HG02623 (cell line): ENCODE measurements around the gene PRKAR1A.
"Not testable (repeated sequence)": the region's sequence is repeated elsewhere in the genome, so short reads cannot be mapped to it uniquely, and the experiment has no call there.

Experiments used
- ATAC-seq: cut with Tn5 transposase; IDR thresholded peaks from one replicate; pipeline ENCODE4 v1.9.1; 2021; ENCODE audit warnings: moderate library complexity; ENCODE audit not compliant: unreplicated experiment

The PRKAR1A gene

DNA sequence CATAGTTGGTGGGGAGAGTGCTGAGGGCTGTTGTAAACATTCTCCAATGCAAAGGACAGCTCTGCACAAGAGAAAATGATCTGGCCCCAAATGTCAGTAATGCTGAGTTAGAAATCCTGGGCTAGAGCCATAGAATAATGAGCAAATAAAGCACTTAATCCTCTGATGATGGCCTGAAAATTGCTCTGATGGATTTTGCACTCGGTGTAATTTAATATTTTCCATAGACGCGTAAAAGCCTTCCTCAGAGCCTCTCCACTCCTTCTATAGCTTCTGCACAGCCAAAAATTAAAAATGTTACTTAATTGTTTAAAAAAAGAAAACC is 65.2 kb downstream of the PRKAR1A start:
- ATAC-seq: no peak

- ATAC-seq: no peak
These were observed 66.0 kb downstream of the PRKAR1A start for GRCh38 chr17:68578236-68578635.

DNA sequence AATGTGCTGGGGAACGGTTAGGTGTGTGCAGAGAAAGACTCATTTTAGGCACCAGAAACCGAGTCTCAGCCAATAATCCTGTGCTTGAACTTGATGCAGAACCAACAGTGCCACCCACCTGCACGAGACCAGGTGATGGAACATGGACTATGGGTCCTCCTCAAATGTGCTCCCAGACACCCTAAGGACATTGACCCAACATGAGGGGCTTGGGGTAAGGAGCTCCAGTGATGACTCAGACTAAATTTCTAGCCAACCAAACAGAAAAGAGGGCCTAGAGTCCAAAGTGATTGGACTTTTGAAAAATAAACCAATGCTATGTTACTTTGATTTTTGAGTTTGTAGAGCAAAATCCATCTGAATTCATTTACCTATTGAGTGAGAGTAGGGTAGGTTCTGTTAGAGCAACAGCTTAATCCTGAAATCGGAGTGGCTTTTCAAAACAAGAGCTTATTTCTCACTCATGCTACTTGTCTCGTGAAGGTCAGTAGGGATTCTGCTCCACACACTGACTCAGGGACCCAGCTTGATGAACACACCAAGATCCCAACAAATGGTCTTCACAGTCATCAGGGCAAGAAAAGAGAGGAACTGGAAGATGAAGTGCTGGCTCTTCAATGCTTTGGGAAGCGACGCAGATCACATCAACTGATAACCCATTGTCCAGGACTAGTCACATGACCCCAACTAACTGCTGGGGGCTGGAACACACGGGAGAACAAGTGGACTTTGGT is 67.1 kb downstream of the PRKAR1A start:
- ATAC-seq: no peak

DNA sequence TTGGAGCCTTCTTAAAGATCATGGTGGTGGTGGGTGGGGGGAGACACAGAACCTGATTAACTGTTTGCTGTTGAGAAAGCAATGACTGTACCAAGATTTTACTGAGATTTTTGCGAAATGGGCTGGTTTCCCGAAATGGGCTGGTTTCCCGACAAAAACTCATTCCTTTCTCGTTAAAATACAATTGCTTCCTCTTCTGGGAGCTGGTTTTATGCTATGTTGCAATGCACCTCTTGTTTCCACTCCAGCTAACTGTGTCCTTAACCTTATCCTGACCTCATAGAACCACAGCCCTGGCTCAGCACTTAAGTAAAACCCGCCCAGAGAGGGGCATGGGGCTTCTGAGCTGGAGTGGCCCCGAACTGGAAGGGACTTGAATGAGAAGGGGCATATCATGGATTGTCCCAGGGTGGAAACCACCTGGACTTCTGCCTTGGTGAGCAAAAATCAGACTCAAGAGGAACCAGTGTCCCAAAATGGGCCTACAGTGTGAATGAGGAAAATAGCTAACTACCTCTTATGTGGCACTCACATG is 68.1 kb downstream of the PRKAR1A start:
- ATAC-seq: no peak

- ATAC-seq: no peak
These were observed 69.8 kb downstream of the PRKAR1A start for GRCh38 chr17:68581863-68582645.

DNA sequence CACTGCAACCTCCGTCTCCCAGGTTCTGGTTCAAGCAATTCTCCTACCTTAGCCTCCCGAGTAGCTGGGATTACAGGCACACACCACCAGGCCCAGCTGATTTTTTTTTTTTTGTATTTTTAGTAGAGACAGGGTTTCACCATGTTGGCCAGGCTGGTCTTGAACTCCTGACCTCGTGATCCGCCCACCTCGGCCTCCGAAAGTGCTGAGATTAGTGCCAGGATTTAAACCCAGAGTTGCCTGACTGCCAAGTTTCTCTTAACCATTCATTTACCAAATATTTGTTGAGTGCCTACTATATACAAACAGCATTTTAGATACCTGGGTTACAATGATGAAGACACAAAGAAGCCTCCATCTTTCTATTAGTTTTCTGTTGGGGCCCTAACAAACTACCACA is 70.6 kb downstream of the PRKAR1A start:
- ATAC-seq: not testable (repeated sequence)

- ATAC-seq: no peak
These were observed 72.5 kb downstream of the PRKAR1A start for GRCh38 chr17:68584581-68585303.

DNA sequence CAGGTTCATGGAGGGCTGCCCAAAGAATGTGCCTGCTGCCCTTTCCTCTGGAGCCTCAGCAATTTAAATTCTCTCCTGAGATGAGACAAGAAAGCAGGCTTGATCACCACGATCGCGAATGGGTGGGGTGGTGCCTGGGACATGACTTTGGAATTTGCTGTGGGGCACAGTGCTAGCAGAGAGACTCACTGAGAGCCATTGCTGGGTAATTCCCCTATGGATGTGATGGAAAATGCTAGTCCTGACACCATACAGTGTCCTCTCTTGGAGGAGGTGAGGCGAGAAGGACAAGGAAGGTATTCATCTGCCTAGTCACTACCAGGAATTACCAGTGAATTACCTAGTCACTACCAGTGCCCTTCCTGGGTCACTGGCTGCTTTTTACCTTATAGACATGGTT is 73.4 kb downstream of the PRKAR1A start:
- ATAC-seq: no peak

- ATAC-seq: no peak
These were observed 74.8 kb downstream of the PRKAR1A start for GRCh38 chr17:68587026-68587425.

DNA sequence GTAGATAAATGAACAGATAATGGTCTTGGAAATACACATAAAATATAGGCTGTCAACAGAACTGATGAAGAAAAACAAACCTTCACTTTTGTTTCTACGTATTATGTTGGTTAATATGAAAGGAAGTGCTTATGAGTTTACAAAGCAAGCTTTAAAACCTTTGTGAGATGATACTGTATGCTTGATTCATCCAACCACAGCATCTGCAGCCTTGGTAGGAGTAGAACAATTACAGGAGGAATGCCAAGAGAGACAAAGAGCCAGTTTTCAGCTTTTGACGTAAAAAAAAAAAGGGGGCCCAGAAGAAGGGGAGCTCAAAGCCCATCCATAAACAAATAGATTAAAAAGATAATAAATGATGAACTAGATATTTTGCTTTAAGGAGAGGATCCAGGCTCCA is 75.6 kb downstream of the PRKAR1A start:
- no peak for ATAC-seq

DNA sequence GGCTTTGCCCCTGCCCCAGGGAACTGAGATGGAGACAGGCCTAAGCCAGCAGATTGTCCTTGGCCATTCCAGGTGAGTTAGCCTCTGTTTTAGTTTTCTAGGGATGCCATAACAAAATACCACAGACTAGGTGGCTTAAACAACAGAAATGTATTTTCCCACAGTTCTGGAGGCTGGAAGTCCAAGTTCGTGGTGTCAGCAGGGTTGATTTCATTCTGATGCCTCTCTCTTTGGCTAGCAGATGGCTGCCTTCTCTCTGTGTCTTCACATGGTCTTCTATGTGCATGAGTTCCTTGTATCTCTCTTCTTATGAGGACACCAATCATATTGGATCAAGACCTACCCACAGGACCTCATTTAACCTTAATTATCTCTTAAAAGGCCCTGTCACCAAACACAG is 76.1 kb downstream of the PRKAR1A start:
- ATAC-seq: no peak

DNA sequence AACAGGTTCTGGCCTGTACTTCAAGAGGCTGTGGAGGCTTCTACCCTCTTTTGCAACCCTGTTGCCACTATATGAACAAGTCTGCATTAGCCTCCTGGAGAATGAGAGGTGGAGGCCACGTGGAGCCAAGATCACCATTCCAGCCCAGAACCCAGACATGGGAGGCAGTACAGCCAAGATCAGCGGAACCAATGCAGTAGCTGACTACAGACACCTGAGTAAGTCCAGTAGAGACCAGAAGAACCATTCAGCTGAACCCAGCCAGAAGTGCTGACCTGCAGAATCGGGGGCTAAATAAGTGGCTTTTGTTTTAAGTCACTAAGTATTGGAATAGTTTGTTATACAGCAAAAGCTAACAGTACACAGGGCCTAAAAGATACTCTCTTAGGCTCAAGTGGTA is 76.9 kb downstream of the PRKAR1A start:
- ATAC-seq: no peak

GRCh38 chr17:68591583-68591982 is 79.4 kb downstream of the PRKAR1A start:
- no peak for ATAC-seq

DNA sequence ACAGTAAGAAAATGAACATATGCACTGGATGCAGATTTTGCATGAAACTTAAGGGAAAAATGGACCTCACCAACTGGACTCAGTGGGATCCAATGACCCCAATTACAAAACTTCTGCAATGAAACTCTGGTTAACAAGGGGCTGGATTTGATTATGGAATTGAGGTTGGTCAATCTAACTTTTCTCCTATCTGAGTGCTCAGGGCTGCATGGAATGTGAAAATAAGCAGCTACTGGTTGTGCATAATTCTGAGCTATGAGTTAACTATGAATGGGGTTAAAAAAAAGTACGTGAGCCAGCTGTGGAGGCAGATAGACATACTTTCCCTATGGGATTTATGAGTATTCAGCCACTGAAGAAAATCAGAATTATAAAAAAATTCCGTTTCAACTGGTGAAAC is 79.8 kb downstream of the PRKAR1A start:
- ATAC-seq: no peak

- ATAC-seq: no peak
These were observed 80.7 kb downstream of the PRKAR1A start for GRCh38 chr17:68592682-68593641.

DNA sequence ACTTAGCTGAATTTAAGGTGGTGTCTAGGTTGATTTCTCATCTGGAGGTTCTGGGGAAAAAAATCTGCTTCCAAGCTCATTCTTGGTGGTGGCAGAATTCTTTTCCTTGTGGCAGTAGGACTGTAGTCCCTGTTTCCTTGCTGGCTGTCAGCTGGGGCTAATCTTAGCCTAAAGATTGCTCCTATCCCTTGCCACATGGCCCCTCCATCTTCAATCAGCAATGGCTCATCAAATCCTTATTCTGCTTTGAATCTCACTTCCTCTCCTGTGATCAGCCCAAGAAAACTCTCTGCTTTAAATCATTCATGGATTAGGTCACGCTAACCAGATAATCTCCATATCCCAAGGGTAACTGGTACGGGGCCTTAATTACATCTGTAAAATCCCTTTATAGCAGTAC is 82.3 kb downstream of the PRKAR1A start:
- ATAC-seq: no peak

DNA sequence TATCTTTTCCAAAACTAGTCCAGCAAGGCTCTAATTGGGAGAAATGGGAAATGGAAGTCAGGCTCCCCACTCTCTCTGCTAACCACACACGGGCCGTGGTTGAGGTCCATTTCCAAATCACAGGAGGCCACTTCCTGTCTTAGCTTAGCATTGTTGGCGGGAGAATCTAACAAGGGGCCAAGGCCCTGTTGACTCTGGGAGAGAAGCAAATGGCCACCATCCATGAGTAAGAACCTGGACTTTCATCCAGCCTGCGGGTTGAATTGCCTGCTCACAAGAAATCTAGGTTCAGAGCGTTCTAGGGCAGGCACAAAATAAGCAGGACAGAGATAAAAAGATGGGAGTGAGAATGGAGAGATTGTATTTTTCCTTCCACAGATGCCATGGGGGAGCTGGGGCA is 83.3 kb downstream of the PRKAR1A start:
- no peak for ATAC-seq

GRCh38 chr17:68595986-68596385 is 83.8 kb downstream of the PRKAR1A start:
- ATAC-seq: no peak

DNA sequence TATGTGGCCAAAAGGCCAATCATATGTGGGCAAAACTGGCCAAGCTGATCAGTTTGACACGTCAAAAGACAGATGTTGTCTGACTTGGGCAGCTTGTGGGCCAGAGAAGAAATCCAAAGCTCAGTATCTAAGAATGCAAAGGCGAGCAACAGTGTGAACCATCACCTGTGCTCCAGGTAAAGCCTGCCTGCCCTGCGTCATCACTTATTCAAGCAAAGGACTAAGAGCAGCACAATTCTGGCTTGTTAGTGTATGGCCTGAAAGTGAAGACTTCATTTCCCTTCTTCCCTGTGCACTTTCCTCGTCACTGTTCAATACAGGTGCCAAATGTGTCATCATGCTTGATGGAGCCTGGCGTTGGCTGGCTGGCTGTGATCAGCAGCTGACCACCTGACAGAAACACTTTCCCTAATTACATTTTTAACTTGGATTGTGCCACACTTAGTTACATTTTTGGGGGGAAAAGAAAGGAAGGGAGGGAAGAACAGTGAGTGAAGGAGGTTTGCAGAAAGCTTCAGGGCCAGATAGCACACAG is 84.2 kb downstream of the PRKAR1A start:
- ATAC-seq: no peak

DNA sequence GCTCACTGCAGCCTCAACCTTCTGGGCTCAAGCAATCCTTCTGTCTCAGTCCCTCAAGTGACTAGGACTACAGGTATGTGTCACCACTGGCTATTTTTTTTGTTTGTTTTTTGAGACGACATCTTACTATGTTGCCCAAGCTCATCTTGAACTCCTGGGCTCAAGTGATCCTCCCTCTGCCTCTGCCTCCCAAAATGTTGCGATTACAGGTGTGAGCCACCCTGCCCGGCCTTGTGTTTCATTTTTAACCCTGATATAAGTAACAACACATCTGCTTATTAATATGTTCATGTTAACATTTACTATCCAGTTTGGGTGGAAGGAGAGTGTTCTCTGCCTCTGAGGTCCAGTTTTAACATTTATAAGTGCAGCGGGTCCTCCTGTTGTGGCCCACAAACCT is 85.8 kb downstream of the PRKAR1A start:
- no peak for ATAC-seq
